GM10847 (cell line): ENCODE data around the gene CD300LG.

Source experiments
- POLR2A ChIP-seq: IDR thresholded peaks from 2 replicates; pipeline ENCODE4 v1.6.1; 2011; ENCODE audit not compliant: insufficient read length; ENCODE audit errors: extremely low read depth

Gene CD300LG

GRCh38 chr17:43905985-43906852, 59.2 kb downstream of the CD300LG start:
- no peak for TF ChIP-seq POLR2A

GRCh38 chr17:43906951-43907424, 60.0 kb downstream of the CD300LG start:
- no peak for TF ChIP-seq POLR2A

- TF ChIP-seq POLR2A = no peak
These were observed 60.5 kb downstream of the CD300LG start, which contains the start of gene MPP2 for GRCh38 chr17:43907425-43907981. Gene MPP2, minus strand, starts transcription at chr17:43907536. Its CDS starts 3,076 bp downstream, at chr17:43904460.

GRCh38 chr17:43907998-43908721, 61.2 kb downstream of the CD300LG start:
- no peak for TF ChIP-seq POLR2A

GRCh38 chr17:43909537-43910231, 62.7 kb downstream of the CD300LG start:
- TF ChIP-seq POLR2A = no peak

- TF ChIP-seq POLR2A = no peak
These were observed 64.9 kb downstream of the CD300LG start for GRCh38 chr17:43911904-43912303.

- TF ChIP-seq POLR2A = no peak
These were observed 65.8 kb downstream of the CD300LG start for GRCh38 chr17:43912635-43913304.
